HG03520 (cell line): Measurements from ENCODE around the gene SPATA20.

Experiments
- ATAC-seq: cut with Tn5 transposase; IDR thresholded peaks from one replicate; pipeline ENCODE4 v1.9.1; 2021; ENCODE audit warnings: mild to moderate bottlenecking, moderate library complexity; ENCODE audit not compliant: unreplicated experiment

The SPATA20 gene

DNA sequence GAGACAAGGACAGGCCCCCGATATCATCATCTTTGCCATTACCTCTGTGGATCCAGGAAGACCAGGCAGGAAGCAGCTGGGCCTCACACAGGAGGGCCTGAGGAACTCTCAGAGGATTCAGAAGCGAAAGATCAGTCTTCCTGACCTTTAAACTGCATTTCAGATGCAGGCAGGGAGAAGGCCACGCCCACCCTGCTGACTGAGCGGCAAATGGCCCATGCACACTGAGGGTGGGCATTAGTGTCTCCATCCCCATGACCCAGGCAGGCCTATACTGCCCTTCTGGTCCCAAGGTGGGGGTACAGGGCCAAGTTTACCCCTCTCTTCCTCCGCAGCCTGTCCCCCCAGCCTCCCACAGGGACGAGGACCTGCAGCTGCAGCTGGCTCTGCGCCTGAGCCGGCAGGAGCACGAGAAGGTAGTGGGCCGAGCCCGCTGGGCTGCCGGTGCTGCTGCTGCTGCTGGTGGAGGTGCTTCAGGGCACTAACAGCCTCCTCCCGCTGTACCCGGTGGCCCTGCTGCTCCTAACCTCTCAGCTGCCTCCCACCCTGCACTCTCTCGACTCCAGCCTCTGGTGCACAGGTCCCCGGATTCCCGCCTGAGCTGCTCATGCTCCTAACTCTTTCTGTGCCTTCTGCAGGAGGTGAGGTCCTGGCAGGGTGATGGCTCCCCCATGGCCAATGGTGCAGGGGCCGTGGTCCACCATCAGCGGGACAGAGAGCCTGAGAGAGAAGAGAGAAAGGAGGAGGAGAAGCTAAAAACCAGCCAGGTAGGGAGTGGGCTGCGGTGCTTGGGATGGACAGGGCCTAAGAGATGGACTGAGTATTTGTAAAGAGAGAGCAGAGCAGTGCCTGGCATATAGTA lies 8.2 kb upstream of the SPATA20 start:
- no peak for ATAC-seq

DNA sequence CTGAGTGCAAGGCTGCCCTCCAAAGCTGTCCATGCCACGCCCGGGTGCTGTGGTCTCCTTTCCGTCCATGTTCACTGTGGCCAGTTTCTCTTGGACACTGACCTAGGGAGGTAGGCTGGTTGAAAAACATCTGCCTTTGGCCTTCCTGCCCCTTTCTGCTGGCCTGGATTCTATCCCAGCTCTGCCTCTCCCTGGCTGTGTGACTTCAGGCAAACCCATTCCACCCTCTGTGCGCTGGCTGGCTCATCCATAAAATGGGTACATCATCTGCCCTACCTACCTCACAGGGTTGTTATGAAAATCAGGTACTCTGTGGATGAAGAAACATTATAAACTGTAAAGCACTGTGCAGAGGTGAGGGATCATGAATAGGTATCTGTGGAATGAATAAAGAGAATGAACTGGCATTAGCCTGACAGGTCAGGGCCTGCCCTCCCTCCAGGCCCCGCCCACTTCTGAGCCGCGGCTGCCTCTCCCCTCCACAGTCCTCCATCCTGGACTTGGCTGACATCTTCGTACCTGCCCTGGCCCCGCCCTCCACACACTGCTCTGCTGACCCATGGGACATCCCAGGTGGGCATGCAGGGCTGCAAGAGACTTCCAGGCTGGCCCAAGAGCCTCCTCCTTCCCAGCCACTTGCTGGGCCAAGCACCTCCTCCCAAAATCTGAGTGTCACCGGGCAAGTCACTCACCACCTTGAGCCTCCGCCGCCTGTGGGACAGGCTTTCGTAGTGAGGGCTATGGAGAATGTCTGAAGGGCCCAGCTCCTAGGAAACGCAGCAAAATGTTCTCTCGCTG lies 7.0 kb upstream of the SPATA20 start:
- ATAC-seq: no peak

DNA sequence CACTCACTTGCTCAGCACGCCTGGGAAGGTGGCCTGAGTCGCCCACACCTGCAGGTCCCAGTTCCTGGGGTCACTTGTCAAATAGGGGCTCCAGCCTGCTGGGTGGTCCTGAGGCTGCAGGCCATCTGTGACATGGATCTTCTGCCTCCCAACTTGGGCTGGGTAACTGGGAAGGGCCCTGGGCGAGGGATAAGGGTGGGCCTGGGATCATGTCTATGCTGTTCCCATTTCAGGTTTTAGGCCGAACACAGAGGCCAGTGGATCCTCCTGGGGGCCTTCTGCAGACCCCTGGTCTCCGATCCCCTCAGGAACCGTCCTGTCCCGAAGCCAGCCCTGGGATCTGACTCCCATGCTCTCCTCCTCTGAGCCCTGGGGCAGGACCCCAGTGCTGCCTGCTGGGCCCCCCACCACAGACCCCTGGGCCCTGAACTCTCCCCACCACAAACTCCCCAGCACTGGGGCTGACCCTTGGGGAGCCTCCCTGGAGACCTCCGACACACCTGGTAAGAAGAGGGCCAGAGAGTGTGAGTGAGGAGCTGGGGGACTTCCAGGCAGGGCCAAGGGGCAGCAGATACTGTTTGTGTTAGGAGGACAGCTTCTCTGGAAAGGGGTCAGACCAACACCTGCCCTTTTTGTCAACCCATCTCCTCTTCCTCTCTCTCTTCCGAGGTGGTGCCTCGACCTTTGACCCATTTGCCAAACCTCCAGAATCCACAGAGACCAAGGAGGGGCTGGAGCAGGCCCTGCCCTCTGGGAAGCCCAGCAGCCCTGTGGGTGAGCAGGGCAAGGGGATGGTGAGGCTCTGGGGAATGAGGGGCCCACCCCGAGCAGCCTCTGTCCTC lies 6.2 kb upstream of the SPATA20 start:
- no peak for ATAC-seq

DNA sequence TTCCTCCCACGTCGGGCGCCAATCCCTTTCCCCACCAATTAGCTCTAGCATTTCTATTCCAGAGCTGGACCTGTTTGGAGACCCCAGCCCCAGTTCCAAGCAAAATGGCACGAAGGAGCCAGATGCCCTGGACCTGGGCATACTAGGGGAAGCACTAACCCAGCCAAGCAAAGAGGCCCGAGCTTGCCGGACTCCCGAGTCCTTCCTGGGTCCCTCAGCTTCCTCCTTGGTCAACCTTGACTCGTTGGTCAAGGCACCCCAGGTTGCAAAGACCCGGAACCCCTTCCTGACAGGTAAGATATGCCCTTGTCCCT lies 5.6 kb upstream of the SPATA20 start:
- ATAC-seq: no peak

DNA sequence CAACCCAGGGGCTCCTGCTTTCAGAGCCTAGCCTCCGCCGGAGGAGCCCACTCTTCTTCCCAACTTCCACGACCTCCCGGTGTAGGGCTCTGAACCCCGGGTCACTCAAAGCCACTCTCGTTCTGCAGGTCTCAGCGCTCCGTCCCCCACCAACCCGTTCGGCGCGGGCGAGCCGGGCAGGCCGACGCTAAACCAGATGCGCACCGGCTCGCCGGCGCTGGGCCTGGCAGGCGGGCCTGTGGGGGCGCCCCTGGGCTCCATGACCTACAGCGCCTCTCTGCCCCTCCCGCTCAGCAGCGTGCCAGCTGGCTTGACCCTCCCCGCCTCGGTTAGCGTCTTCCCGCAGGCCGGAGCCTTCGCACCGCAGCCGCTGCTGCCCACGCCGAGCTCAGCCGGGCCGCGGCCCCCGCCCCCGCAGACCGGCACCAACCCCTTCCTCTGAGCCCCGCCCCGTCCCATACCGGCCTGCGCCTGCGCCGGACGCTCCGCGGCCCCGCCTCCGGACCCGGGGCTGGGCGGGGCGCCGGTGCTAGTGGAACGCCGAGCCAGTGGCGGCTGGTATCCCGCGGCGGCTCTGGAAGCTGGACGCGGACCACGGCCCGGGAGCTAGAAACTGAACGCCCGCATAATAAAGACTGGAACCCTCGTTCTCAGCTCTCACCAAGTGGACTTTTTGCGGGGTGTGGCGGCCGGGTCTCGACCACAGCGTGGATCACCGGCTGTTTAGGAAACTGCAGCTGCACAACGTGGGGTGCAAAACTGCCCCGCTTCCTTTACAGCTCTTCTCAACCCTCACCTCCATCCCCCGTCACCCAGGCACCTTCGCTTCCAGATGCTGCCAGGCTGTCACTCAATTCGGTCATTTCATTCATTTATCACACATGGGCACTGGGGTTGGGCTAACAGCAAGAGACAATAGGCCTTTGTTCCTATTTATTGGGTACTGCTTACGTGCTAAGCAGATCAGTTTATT lies 5.0 kb upstream of the SPATA20 start:
- ATAC-seq: peak; percentile 70

DNA sequence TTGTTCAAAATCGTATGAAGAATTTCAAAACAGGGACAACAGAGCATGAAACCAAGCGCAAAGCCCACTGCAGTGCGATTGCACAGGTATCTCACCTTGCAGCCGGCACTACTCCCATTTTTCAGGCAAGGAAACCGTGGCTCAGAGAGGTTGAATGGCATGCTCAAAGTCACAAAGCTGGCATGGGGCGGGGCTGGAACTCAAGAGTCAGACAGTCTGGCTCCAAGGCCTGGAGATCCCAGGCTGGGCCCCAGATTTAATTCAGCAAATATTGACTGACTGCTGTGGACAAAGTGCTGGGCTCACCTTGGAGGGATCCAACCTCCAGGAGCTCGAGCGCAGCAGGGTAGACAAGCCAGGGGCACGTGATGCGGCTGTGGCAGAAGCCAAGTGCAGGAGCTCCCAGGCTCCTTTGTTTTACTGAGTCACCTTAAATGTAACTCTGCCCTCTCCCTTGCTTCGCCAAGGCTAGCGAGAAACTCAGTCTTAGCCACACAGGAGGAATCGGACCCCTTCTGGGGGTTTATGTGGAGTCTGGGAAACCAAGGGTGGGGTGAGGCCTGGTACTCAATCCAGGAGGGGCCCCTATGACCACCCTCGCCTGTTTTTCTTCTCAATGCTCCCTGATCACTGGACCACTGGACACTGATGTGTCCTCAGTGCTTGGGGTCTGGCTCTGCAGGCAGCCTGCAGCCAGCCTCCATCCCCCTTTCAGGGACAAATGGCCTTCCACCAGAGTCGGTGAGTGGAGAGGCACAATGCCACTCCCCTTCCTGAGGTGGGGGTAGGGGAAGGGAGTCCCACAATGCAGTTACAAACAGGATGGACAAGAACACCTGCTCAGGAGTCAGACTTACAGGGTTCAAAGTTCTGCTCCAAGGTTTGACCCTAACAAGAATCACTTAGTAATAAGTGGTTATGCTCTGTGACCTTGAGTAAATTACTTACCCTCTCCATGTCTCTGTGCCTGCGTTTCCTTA lies 3.9 kb upstream of the SPATA20 start:
- ATAC-seq: no peak

DNA sequence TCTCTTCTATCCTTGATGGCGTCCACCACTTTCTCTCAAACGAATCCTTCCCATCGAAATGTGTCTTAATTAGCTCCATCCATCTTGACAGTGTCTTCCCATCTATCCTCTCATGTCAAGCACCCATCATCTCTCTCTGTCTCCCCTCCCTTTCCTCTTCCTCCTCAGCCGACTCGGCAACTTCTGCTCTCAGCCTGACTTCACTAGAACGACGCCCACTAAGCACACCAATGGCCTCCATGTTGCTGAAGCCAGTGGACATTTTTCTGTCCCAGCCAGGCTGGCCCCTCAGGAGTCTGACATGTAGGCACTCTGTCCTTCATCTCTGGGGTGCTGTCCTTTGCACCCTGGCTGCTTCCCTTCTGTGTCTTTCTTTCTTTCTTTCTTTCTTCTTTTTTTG lies 2.5 kb upstream of the SPATA20 start:
- ATAC-seq: no peak

DNA sequence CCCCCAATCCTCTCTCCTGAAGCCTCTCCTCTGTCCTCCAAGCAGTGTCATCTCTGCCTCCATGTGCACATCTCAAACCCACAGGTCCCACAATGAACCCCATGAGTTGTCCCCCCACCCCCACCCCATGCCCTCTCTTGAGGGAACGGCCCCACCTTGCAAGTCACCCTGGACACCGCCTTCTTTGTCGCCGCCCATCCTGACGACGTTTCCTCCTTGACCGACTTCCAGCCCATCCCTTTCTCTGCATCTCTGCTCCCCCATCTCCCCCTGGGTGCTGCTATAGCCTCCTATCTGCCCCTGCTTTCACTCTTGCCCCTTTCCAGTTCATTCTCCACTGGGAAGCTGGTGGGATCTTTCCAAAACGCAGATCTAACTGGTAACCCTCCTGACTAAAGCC lies 1.7 kb upstream of the SPATA20 start:
- ATAC-seq: no peak

DNA sequence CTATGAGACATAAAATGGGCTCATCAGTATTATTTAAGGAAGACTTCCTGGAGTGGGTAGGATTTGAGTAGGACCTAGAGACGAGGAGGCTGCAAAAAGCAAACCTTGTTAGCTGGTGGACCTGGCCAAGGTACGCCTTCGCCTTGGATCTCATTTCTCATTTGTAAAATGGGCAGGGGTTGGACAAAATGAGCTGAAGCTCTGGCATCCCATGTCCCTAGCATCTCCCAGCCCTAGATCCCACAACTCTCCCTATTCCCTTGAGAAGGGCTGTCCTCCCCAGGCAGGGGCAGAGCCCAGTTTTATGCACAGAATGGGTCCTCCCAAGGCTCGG lies 306 bp upstream of the SPATA20 start:
- no peak for ATAC-seq

DNA sequence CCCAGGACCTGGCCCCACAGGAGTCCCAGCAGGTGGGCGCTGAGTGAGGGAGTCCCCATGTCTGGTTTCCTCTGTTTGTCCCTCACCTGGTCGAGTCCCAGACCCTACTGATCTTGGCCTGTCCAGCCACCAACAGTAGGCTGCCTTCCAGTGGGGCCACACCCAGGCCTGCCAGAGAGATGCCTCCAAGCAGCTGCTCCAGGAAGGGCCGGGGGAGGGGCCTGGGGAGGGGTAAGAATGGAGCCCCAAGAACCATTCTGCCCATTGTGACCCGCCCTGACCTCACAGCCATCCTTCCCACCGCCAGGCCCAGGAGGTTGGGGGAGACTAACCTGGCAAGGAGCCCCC lies 736 bp downstream of the SPATA20 start:
- ATAC-seq: no peak

DNA sequence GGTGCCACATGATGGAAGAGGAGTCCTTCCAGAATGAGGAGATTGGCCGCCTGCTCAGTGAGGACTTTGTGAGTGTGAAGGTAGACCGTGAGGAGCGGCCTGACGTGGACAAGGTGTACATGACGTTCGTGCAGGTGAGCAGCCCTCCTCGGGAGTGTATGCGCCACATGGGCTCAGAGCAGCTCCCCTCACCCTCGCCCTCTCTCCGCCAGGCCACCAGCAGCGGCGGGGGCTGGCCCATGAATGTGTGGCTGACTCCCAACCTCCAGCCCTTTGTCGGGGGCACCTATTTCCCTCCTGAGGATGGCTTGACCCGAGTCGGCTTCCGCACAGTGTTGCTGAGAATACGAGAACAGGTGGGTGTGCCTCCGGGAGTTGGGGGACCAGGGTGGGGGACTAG lies 1.9 kb downstream of the SPATA20 start:
- ATAC-seq: no peak

DNA sequence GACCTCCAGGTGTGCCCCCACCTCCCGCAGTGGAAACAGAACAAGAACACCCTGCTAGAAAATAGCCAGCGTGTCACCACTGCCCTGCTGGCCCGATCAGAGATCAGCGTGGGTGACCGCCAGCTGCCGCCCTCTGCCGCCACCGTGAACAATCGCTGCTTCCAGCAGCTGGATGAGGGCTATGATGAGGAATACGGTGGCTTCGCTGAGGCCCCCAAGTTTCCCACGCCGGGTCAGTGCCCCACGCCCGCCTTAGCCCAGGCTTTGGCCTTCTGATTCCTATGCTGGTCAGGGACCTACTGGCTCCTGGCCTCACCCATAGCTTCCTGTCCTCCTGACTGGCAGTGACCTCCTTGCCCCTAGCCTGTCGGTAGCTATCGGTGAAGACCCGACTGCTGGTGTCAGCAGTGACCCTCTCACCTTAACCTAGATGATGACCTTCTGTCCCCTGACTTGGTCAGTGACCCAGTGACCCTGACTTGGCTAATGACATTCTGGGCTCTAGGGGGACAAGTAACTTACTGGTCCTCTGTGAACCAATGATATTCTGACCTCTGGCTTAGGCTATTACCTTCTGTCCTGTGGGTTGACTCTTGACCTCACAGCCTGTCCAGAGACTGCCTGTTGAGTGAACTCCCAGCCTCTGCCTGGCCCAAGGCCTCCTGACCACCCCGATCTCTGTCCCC lies 2.4 kb downstream of the SPATA20 start:
- no peak for ATAC-seq

DNA sequence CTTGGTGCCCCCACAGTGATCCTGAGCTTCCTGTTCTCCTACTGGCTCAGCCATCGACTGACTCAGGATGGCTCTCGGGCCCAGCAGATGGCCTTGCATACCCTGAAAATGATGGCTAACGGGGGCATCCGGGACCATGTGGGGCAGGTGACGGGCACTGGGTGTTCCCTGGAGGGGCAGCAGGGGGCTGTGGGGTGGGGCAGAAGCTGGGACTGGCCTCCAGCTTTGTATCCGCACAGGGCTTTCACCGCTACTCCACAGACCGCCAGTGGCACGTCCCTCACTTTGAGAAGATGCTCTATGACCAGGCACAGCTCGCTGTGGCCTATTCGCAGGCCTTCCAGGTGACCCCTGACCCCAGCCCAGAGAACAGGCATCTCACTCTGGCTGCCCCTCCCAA lies 3.0 kb downstream of the SPATA20 start:
- ATAC-seq: no peak

DNA sequence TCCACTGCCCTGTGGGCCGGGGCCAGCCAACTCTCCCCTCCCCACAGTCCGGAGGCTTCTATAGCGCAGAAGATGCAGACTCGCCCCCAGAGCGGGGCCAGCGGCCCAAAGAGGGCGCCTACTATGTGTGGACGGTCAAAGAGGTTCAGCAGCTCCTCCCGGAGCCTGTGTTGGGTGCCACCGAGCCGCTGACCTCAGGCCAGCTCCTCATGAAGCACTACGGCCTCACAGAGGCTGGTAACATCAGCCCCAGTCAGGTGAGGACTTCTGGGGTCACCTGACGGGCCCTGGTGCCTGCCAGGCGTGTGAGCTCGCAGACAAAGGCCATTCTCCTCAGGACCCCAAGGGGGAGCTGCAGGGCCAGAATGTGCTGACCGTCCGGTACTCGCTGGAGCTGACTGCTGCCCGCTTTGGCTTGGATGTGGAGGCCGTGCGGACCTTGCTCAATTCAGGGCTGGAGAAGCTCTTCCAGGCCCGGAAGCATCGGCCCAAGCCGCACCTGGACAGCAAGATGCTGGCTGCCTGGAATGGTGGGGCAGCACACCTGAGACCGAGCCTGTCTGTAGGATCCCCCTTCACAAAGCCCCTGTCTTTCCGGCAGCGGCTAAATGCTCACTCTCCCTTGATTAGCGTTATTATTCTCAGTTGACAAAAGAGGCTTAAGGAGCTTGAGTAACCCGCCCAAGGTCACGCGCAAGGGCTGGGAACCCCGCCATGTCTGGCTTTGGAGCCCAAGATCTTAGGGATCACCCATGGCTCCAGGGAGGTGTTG lies 3.9 kb downstream of the SPATA20 start:
- no peak for ATAC-seq

DNA sequence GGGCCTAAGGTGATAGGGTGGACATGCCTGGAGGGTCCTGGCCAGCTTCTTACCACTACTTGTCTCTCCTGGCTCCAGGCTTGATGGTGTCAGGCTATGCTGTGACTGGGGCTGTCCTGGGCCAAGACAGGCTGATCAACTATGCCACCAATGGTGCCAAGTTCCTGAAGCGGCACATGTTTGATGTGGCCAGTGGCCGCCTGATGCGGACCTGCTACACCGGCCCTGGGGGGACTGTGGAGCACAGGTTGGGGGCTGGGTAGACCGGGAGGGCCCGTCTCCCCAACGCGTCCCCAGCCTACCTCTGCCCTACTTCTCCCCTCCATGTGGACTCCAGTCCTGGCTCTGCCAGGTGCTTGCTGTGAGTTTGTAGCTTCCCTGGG lies 4.5 kb downstream of the SPATA20 start:
- ATAC-seq: no peak

DNA sequence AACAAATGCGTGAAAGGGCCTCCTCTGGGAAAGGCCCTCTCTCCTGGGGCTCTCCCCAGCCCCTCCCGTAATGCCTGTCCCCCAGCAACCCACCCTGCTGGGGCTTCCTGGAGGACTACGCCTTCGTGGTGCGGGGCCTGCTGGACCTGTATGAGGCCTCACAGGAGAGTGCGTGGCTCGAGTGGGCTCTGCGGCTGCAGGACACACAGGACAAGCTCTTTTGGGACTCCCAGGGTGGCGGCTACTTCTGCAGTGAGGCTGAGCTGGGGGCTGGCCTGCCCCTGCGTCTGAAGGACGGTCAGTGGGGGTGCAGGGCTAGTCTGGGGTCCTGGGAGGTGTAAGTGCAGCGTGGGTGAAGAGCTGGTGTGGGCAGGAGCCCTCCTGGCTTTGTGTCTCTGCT lies 4.9 kb downstream of the SPATA20 start:
- no peak for ATAC-seq

DNA sequence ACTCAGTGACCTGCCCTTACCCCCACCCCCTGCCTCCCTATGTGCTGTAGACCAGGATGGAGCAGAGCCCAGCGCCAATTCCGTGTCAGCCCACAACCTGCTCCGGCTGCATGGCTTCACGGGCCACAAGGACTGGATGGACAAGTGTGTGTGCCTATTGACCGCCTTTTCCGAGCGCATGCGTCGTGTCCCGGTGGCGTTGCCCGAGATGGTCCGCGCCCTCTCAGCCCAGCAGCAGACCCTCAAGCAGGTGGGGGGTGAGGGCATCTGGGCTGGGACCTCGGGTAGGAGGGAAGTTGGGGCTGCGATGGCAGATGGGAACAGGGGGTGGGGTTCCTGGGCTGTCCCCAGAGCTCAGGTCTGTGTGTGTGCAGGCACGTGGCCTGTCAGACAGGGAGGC lies 7.2 kb downstream of the SPATA20 start:
- ATAC-seq: no peak

DNA sequence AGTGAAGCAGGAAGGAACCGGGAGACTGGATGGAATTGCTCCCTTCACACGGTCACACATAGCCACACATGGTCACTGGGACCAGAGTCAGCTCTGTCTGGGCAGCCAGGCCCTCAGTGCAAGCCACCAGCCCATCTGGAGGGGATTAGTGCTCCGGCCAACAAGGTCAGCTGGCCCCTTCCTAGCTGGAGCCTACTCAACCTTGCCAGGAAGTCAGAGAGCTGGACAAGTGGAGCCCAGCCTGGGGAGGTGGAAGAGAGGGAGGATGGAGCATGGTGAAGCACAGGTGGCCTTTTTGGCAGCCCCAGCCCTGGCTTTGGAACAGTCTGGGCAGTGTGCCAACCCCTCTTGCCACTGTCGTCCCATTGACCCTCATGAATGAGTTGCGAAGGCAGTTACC lies 9.8 kb downstream of the SPATA20 start:
- no peak for ATAC-seq
